HepG2 (cell line): Measurements from ENCODE around the gene ACTN1. TPM values are rescaled to one million over a fixed set of nuclear protein-coding genes. Genes with fewer than 3 reads are reported as not detected.

ENCODE experiments used
- ATAD3A ChIP-seq: sonication (generic); formaldehyde crosslinking; IDR thresholded peaks from 2 replicates; pipeline ENCODE4 v1.4.0; 2020; ENCODE audit warnings: missing genetic modification reagents
- CBX1 ChIP-seq: IDR thresholded peaks from one replicate; pipeline ENCODE4 v1.6.1; 2016; ENCODE audit warnings: antibody characterized with exemption, low read depth
- FIP1L1 ChIP-seq: fragments of 200-400 bp; formaldehyde crosslinking; IDR thresholded peaks from 2 replicates; pipeline ENCODE4 v1.6.1; 2018; ENCODE audit warnings: low read depth, mild to moderate bottlenecking, low read length, moderate library complexity, borderline replicate concordance; ENCODE audit not compliant: insufficient read depth
- FOSL2 ChIP-seq: sonication (generic); formaldehyde crosslinking; IDR thresholded peaks from 2 replicates; pipeline ENCODE4 v1.4.0; 2020; ENCODE audit warnings: missing genetic modification reagents
- SMAD3 ChIP-seq: sonication (generic); formaldehyde crosslinking; IDR thresholded peaks from 2 replicates; pipeline ENCODE4 v1.4.0; 2020; ENCODE audit warnings: missing genetic modification reagents
- ZNF180 ChIP-seq: sonication (generic); formaldehyde crosslinking; IDR thresholded peaks from 2 replicates; pipeline ENCODE4 v1.4.0; 2020; ENCODE audit warnings: low read depth, missing genetic modification reagents, borderline replicate concordance
- ZNF337 ChIP-seq: sonication (generic); formaldehyde crosslinking; IDR thresholded peaks from 2 replicates; pipeline ENCODE4 v1.5.1; 2020; ENCODE audit warnings: missing genetic modification reagents, low read depth, mild to moderate bottlenecking, borderline replicate concordance
- polyA plus RNA-seq, 8 experiments: library from polyadenylated mRNA; depleted of rRNA in 3 of 8; stranded (reverse) in 7 of 8; unstranded in 1 of 8; fragments of >200 nt; fragmentation: Illumina TruSeq in 4 of 8; extraction: Trizol in 4 of 8; gene quantifications; 2 replicates each; pipeline versions ENCODE4 v1.2.1 to v1.2.3, GENCODE V29; 2011 to 2016; ENCODE audit warnings: low read depth in 4 of 8, missing spikeins in 1 of 8, mixed read lengths in 1 of 8; ENCODE audit not compliant: insufficient read depth in 1 of 8
- total RNA-seq, 5 experiments: library from RNA; depleted of rRNA; stranded (reverse); fragments of >200 nt; fragmentation: Illumina TruSeq; extraction: Trizol; gene quantifications; 2 replicates each; pipeline ENCODE4 v1.2.3, GENCODE V29; 2016; ENCODE audit warnings: low read depth in 1 of 5
- TF ChIP-seq, protein P1 (sequence below): sonication (generic); formaldehyde crosslinking; IDR thresholded peaks from 2 replicates; pipeline ENCODE4 v1.5.1; 2020; ENCODE audit warnings: missing genetic modification reagents, mild to moderate bottlenecking, borderline replicate concordance
- TF ChIP-seq, protein P2 (sequence below): sonication (generic); formaldehyde crosslinking; IDR thresholded peaks from 2 replicates; pipeline ENCODE4 v1.5.1; 2020; ENCODE audit warnings: mild to moderate bottlenecking, moderate library complexity, missing genetic modification reagents
- TF ChIP-seq, protein P3 (sequence below): sonication (generic); formaldehyde crosslinking; IDR thresholded peaks from 2 replicates; pipeline ENCODE4 v1.4.0; 2020; ENCODE audit warnings: missing genetic modification reagents, borderline replicate concordance
- TF ChIP-seq, protein P4 (sequence below): sonication (generic); formaldehyde crosslinking; IDR thresholded peaks from 2 replicates; pipeline ENCODE4 v1.4.0; 2020; ENCODE audit warnings: missing genetic modification reagents

ACTN1 gene
- total and polyA plus RNA-seq, 2 of the 13 experiments (the other 11 are each of a cell fraction or from before 2014, with no cell fraction given), result 58.6 to 162 TPM

DNA sequence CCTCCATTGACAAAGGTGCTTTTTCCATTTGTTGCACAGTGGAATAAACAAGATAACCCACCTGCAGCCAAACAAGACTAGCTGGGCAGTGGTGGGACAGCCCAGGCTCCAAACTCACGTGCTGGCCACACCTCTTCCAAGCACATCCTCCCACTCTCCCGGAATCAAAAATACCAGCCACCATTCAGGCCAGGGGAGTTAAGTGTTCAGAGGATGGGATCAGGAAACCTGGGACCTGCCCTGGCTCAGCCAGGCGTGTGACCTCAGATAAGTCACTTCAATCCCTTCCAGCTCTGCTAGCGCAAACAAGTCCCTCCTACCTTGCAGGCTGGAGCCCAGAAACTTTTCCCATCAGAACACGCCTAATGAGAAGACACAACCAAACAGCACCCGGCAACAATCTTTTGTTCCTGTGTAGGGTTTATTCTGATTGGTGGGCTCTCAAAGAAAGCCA is 43.3 kb downstream of the ACTN1 start (continued):
- TF ChIP-seq ZNF180 (no peak), SMAD3 (no peak), FOSL2 (CRISPR knock-in tag) (no peak), ATAD3A (no peak), ZNF337 (CRISPR knock-in tag) (no peak), CBX1 (no peak), FIP1L1 (no peak)
- TF ChIP-seq, protein P1, sequence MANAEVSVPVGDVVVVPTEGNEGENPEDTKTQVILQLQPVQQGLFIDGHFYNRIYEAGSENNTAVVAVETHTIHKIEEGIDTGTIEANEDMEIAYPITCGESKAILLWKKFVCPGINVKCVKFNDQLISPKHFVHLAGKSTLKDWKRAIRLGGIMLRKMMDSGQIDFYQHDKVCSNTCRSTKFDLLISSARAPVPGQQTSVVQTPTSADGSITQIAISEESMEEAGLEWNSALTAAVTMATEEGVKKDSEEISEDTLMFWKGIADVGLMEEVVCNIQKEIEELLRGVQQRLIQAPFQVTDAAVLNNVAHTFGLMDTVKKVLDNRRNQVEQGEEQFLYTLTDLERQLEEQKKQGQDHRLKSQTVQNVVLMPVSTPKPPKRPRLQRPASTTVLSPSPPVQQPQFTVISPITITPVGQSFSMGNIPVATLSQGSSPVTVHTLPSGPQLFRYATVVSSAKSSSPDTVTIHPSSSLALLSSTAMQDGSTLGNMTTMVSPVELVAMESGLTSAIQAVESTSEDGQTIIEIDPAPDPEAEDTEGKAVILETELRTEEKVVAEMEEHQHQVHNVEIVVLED (CRISPR knock-in tag), result no peak
- TF ChIP-seq, protein P2, sequence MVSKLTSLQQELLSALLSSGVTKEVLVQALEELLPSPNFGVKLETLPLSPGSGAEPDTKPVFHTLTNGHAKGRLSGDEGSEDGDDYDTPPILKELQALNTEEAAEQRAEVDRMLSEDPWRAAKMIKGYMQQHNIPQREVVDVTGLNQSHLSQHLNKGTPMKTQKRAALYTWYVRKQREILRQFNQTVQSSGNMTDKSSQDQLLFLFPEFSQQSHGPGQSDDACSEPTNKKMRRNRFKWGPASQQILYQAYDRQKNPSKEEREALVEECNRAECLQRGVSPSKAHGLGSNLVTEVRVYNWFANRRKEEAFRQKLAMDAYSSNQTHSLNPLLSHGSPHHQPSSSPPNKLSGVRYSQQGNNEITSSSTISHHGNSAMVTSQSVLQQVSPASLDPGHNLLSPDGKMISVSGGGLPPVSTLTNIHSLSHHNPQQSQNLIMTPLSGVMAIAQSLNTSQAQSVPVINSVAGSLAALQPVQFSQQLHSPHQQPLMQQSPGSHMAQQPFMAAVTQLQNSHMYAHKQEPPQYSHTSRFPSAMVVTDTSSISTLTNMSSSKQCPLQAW (CRISPR knock-in tag), result no peak
- TF ChIP-seq, protein P3, sequence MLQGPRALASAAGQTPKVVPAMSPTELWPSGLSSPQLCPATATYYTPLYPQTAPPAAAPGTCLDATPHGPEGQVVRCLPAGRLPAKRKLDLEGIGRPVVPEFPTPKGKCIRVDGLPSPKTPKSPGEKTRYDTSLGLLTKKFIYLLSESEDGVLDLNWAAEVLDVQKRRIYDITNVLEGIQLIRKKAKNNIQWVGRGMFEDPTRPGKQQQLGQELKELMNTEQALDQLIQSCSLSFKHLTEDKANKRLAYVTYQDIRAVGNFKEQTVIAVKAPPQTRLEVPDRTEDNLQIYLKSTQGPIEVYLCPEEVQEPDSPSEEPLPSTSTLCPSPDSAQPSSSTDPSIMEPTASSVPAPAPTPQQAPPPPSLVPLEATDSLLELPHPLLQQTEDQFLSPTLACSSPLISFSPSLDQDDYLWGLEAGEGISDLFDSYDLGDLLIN (CRISPR knock-in tag), result no peak
- TF ChIP-seq, protein P4, sequence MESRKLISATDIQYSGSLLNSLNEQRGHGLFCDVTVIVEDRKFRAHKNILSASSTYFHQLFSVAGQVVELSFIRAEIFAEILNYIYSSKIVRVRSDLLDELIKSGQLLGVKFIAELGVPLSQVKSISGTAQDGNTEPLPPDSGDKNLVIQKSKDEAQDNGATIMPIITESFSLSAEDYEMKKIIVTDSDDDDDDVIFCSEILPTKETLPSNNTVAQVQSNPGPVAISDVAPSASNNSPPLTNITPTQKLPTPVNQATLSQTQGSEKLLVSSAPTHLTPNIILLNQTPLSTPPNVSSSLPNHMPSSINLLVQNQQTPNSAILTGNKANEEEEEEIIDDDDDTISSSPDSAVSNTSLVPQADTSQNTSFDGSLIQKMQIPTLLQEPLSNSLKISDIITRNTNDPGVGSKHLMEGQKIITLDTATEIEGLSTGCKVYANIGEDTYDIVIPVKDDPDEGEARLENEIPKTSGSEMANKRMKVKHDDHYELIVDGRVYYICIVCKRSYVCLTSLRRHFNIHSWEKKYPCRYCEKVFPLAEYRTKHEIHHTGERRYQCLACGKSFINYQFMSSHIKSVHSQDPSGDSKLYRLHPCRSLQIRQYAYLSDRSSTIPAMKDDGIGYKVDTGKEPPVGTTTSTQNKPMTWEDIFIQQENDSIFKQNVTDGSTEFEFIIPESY (CRISPR knock-in tag), result peak; percentile 73; the same call in 1 of the 2 replicates
